CD4-positive, alpha-beta T cell treated with Interleukin-4 for 1 hour (primary cell): Measurements from ENCODE around the gene SRGAP1.
"Not testable (repeated sequence)": the region's sequence is repeated elsewhere in the genome, so short reads cannot be mapped to it uniquely, and the experiment has no call there.

ENCODE experiments used
- DNase-seq, 2 donors: peaks; one replicate each; pipeline ENCODE4 v3.0.0-alpha.2; 2020 to 2022

The SRGAP1 gene

GRCh38 chr12:64092507-64093196 lies 248.2 kb downstream of the SRGAP1 start:
- no peak for DNase-seq

GRCh38 chr12:64093689-64094088 lies 249.2 kb downstream of the SRGAP1 start:
- DNase-seq: no peak

- DNase-seq: no peak
Measured at GRCh38 chr12:64097366-64098105, 253.0 kb downstream of the SRGAP1 start.

GRCh38 chr12:64098709-64099354 lies 254.3 kb downstream of the SRGAP1 start:
- DNase-seq: no peak

GRCh38 chr12:64099397-64099796 lies 254.9 kb downstream of the SRGAP1 start:
- DNase-seq: no peak

- no peak for DNase-seq
Measured at GRCh38 chr12:64102339-64102738, 257.8 kb downstream of the SRGAP1 start.

- no peak for DNase-seq
Measured at GRCh38 chr12:64103825-64104740, 259.6 kb downstream of the SRGAP1 start.

GRCh38 chr12:64105026-64105425 lies 260.5 kb downstream of the SRGAP1 start:
- DNase-seq: no peak

GRCh38 chr12:64107776-64108175 lies 263.3 kb downstream of the SRGAP1 start:
- no peak for DNase-seq

- no peak for DNase-seq
Measured at GRCh38 chr12:64109706-64110105, 265.2 kb downstream of the SRGAP1 start.

- DNase-seq: no peak
Measured at GRCh38 chr12:64110864-64111263, 266.4 kb downstream of the SRGAP1 start.

GRCh38 chr12:64116969-64117368 lies 272.5 kb downstream of the SRGAP1 start:
- no peak for DNase-seq

GRCh38 chr12:64120568-64120967 lies 276.1 kb downstream of the SRGAP1 start:
- no peak for DNase-seq

- DNase-seq: not testable (repeated sequence)
Measured at GRCh38 chr12:64121086-64121485, 276.6 kb downstream of the SRGAP1 start.

GRCh38 chr12:64122154-64122553 lies 277.7 kb downstream of the SRGAP1 start:
- DNase-seq: no peak

GRCh38 chr12:64122995-64123394 lies 278.5 kb downstream of the SRGAP1 start:
- DNase-seq: no peak

- no peak for DNase-seq
Measured at GRCh38 chr12:64123448-64123847, 278.9 kb downstream of the SRGAP1 start.

- no peak for DNase-seq
Measured at GRCh38 chr12:64124511-64125197, 280.2 kb downstream of the SRGAP1 start.

GRCh38 chr12:64125913-64126312 lies 281.4 kb downstream of the SRGAP1 start:
- DNase-seq: no peak

- DNase-seq: no peak
Measured at GRCh38 chr12:64127811-64128210, 283.3 kb downstream of the SRGAP1 start.

- no peak for DNase-seq
Measured at GRCh38 chr12:64128366-64128765, 283.9 kb downstream of the SRGAP1 start.

GRCh38 chr12:64130476-64130875 lies 286.0 kb downstream of the SRGAP1 start:
- DNase-seq: not testable (repeated sequence)
